Stimulated activated CD4-positive, alpha-beta T cell treated with anti-CD3 and anti-CD28 coated beads, Interleukin-2, amount 100 ng/mL, for 48 hours (primary cell): Measurements from ENCODE around the gene WNK1.
"Not testable (repeated sequence)": the region's sequence is repeated elsewhere in the genome, so short reads cannot be mapped to it uniquely, and the experiment has no call there.

Experiments
- DNase-seq, 2 donors: peaks; one replicate each; pipeline ENCODE4 v3.0.0-alpha.2; 2020

The WNK1 gene

DNA sequence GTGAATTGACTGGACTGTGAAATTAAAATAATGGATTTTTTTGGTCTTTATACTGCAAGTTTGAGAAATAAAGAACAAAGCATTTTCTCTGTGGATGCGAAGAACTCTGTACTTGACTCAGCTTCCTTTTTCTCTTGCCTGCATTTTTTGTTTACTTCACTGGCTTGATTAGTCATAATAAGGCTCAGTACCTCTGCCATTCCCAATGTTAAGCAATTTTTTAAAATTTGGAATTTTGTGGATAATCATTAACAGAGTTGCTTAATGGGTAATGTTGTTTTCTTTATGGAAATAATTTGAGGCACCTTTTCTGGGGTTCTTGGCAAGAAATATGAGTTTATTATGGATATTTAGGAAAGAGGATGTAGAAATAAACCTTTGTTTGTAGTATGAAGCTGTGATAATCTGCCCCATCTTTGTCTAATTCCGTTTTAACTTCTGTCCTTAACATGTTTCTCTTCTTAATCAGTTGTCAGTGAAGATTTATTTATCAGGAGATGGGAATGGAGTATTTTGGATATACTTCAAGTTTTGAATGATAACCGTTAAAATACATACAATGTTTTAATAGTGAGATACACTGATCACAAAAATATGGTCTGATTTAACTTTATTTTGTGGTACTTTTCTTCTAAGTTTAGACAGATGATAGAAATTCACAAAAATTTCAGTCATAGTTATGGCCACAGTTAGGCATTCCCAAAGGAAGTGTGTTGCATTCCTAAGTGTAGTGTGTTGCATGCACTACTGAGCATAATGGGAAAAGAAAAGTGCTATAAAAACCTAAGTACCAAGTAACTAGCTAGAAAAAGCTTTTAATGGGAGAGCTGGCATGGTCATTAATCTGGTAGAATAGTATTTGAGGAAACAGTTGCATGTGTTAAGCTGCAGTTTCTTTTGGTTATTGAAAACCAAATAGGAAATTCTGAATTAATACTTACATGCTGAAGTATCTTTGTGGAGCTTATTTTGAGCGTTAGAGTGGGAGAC lies 27.7 kb downstream of the WNK1 start:
- no peak for DNase-seq

DNA sequence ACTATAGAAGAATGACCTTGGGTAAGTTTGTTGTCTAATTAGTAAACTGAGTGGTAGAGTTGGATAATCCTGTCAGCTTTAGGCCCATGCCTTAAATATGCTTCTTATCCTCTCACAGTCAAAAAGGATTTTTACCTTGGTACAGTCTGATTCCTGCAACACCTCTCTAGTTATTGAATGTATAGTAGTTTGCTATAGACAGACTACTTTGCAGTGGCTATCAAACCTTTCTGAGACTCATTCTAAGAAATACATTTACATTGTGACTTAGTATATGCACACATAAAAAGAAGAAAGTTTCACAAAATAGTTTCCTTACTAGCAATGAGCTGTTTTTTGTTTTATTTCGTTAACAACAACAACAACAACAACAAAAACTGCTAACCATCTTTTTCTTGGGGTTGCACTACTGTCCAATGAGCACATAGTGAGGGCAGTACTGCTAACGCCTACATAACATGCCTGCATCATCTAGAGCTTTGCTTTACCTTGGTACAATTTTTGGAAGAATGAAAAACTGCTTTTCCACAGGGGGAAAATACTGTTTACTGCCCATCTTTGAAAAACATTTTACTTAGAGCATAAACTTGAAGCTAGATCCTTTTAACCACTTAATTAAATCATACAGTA lies 28.5 kb downstream of the WNK1 start:
- no peak for DNase-seq

DNA sequence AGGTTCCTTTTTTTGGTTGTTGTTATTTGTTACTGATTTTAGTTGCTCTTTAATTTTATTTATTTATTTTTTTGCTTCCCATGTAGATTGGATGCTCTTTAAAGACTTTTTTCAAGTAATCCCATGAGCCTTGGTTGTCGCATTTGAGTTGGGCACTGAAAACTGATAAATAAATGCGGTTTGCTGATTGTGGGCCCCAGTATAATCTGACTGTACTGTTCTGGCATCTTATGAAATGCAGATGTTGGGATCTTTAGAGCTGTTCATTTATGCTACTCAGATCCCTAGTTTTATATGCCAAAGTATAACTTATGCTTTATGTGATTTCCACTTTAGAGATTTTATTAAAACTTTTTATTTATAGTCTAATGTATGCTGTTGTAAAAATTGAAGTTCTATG lies 33.3 kb downstream of the WNK1 start:
- no peak for DNase-seq

DNA sequence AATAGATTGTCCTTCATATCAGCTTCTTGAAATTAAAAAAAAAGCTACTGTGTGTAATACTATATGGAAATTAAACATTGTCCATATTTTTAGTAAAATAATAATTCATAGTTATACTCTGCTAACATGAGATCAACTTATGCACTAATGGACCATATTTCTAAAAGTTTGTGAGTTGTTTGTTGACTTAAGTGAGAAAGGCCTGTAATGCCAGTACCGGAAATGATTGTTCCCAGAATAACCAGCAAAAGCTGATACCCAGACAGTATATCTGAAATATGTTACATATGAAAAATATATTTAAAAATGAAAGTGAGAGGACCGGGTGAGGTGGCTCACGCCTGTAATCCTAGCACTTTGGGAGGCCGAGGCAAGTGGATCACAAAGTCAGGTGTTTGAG lies 35.9 kb downstream of the WNK1 start:
- DNase-seq, result no peak

DNA sequence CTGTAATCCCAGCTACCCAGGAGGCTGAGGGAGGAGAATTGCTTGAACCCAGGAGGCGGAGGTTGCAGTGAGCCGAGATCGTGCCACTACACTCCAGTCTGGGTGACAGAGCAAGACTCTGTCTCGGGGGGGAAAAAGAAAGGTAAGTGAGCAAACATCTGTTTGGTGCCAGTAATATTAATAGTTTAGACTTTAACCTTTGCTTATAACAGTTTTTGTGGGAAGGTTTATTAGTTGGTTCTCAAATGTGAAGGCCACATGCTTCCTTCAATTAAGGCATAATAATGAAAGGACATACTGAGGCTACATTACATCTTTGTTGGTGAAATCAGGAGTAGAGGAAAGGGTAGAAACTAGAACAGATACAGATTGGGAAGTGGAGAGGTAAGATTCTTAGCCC lies 36.4 kb downstream of the WNK1 start:
- DNase-seq, result not testable (repeated sequence)

DNA sequence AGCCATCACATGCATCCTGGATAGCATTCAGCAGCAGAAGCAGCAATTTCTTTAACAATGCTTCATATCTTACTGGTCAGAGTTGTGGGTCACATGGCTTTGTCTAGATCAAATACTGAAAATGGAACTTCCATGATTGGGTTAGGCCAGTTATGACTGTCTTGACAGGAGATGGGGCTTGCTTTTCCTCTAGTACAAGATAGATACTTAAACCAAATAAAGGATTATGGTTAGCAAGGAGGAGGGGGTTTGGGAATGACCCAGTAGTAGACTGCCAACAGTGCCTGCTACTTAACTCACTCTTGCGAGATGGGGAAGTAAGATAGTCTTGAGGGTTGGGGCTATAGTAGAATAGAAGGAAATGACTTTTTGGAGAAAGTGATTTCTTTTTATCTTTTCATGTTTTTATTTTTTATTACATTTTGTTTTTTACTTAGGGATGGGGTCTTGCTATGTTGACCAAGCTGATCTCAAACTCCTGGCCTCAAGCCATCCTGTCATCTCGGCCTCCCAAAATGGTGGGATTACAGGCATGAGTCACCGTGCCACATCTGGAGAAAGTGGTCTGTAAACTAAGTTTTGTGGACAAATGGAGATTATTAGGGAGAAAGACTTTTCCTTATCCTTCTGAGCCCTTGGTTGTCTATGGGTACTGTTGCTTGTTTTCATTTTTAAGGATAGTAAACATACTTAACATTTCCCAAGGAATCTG lies 37.6 kb downstream of the WNK1 start:
- DNase-seq, result no peak

DNA sequence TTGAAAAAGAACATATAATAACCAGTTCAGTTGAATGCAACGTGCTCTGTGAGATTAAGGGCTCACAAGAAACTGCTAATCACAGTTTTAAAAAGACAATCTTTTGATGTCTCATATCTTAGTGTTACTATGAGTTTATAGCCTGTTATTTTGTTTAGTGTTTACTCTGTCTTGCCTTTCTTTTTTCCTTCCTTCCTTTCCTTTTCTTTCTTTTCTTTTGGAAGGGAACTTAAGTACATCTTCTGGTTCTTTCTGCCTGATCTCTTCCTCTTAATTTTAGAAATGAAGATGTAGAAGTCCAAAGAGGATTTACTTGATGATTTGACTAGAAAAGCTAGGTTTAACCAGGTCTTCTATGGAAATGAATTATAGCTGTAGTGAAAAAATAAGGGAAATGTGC lies 38.2 kb downstream of the WNK1 start:
- DNase-seq, result no peak

DNA sequence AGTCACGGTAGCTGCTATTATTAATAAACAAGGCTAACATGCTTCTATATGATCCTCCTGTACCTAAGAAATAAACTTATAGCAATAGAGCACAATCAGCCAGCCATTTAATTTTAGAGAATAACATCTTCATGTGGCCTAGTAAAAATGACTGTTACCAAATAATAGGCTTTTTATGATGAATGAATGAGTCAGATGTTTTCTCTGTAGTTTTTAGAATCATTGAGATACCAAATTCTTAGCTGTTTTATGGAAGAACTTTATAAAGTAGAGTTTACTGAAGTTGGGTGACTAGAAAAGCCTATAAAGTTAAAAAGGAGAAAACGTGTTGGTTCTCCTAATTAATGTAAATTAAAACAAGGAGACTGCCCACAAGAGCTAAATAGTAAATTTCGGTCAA lies 40.7 kb downstream of the WNK1 start:
- DNase-seq, result no peak

DNA sequence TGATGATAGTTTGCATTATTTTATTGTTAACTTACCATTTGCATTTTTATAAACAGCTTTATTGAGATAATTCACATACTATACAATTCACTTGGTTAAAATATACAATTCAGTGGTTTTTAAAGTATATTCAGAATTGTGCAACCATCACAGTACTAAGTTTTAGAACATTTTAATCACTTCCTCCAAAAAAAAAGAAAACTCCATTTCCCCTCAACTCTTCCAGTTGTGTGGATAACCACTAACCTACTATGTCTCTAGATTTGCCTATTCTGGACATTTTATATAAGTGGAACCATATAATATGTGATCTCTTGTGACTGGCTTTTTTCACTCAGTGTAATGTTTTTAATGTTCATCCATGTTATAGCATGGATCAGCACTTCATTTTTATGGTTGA lies 41.3 kb downstream of the WNK1 start:
- DNase-seq, result no peak

DNA sequence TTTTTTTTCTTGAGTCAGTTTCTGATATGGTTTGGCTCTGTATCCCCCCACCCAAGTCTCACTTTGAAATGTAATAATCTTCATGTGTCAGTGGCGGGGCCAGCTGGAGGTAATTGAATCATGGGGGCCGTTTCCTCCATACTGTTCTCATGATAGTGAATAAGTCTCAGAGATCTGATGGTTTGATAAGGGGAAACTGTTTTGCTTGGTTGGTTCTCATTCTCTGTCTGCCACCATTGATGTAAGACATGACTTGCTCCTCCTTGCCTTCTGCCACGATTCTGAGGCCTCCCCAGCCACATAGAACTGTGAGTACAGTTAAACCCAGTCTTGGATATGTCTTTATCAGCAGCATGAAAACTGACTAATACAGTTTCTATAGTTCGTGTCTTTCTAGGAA lies 42.9 kb downstream of the WNK1 start:
- DNase-seq, result peak; percentile 40 to 60

DNA sequence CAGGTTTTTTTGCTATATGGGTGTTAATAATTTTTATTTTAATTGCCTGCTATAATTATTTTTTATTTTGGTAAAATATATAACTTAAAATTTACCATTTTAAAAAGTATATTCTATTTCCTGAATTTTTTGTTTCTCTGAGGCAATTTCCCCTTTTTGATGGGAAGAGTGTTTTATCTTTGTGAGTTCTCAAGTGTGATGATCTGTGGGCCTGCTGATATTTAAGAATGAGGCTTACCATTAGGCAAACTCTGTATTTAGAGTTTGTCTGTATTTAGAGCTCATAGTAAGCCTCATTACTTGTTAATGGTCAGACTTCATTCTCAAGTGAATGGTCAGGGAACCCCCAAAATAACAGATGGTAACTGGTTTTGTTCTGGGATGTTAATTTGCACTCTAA lies 48.0 kb downstream of the WNK1 start:
- no peak for DNase-seq

DNA sequence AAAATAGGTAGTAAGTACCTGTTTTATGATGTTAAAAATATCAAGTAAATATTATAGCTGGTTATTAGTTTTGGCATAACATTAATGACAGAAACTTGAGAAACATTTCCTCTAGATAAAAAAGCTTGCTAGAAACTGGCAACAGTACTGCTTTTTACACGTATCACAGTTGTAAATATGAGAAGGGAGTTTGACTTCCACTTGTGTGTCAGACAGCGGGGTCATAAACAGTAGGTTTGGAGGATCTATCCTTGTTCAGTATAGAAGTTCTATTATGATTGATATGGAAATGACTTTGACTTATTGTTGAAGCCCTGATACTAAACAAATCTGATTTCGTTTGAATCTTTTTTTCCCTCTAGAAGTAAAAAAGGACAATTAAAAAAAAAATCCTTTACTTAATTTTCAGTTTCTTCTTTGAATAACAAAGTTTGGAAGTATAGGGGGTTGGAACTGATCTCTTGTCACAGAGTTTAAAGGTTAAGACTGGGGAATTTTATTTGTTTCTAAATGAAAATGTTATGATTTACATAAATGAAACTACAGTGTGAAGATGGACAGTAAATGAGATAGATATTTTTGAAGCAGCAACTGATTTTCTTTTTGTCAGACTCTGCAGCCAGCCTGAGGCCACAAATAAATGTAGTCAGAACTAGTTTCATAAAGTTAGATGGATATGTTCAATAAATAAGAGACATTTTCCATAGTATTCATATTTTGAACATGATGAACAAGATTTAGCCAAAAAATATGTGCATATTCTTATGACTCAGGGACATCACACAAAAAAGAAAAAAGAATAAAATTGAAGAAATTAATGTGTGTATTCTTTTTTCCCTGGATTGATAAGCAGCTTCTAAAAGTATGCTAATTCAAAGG lies 50.1 kb downstream of the WNK1 start:
- no peak for DNase-seq

DNA sequence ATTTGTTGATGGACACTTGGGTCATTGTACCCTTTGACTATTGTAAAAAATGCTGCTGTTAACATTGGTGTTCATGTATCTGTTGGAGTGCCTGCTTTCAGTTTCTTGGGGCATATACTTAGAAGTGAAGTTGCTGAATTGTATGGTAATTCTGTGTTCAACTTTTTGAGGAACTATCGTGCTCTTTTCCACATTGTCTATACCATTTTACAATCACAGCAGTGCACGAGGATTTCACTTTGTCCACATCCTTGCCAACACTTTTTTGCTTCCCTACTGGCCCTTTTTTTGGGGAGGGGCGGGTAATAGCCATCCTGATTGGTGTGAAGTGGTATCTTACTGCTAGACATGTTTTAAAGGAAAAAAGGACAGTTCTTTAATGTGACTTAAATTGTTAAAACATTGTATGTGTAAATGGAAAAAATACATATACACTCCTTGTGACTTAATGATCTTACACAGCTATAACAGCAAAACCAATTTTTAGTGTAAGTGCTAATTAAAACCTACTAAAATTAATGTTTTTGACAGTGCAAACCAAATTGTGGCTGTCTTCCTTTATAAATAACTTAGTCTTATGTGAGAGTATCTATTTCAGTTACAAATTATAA lies 52.7 kb downstream of the WNK1 start:
- no peak for DNase-seq

DNA sequence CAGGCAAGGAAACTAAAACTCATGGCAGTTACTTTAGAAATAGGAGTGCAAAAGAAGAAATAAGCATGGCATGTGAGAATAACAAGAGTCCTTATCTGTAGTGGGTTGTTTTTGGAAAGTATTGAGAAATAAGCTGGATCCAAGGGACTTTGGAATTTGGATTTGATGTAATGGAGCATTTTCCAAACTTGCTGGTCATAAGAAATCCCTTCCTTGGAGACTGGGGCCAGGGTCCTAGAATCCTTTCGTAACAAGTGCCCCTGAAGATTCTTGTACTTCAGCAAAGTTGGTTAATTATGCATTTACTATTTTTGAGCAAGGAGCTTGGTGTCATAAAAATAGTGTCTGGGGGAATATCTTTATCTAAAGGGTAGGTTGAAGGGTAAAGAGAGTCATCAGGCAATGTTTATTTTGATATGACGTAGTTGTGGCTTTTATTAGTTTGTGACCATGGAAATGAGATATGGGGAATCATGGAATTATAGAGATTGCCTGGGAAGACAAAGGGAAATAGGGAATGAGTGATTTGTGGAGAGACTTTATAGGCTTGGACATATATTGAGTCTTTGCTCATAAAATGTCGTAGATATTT lies 53.9 kb downstream of the WNK1 start:
- no peak for DNase-seq

DNA sequence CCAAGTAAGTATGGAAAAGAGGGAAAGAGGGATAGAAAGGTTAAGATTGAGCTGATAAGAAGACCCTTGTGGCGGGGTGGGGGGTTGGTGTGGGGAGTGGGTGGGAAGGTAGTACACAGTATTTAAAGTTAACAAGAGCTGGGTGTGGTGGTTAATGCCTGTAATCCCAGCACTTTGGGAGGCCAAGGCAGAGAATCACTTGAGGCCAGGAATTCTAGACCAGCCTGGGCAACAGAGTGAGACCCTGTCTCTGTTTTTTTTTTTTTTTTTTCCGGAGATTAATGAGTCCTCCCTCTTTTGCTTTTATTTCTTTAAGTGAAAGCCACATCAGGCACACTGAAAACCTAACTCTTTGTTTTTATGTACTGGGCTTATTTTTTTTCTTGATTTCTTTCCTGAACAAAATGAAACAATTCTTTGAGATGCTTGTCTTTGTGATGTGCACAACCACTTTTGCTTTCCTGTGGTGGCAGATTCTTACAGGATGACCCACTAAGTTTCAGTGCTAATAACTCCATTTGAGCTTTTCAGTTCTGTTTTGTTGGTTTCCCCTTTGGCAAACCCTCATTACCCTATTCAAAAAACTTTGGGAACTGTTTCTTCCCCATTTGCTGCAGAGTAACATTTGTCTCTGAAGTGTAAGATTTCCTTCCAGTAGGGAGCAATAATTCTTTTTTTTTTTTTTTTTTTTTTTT lies 54.8 kb downstream of the WNK1 start:
- DNase-seq, result no peak

DNA sequence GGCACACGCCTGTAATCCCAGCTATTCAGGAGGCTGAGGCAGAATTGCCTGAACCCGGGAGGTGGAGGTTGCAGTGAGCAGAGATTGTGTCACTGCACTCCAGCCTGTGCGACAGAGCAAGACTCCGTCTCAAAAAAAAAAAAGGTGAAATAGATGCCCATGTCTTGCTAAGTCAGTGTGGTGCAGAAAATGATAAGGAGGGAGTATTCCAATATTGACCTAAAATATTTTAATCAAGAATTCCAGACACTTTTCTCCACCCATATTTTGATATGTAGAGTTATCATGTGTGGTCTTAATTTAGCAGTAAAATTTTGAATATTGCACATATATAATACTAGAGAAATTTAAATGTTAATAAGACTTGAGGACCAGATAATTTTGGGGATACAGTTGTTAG lies 57.7 kb downstream of the WNK1 start:
- no peak for DNase-seq

DNA sequence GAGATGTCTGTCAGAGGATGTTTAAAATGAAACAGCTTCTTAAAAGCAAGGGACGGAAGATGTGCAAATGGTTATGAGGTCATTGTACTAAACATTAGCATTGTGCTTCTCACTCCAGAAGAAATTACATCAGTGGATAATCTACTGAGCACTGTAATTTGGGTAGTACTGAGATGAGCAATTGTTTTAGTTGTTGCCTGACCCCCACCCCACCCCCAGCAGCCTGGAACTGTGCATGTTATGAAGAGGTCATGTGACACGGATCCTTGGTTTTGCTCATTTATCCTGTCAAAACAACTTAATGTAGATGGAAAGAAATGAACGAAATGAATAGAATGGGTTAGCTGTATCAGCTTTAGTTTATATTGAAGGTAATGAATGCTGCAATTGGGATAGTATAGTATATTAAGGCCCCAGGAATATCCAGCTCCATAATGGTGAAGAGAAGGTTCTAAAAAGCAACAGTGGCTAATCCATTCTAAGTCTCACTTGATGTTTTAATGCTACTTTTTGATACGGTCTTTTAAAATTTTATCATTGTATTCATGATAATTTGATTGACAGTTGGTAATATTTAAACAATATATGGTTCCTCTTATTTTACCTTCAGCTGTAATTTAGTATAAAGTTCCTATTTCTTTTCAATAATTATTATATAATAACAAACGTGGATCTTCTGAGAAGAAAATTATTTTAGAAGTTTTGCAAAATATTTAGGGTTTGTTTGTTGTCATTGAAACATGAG lies 58.5 kb downstream of the WNK1 start:
- peak; percentile 35 to 49 for DNase-seq

DNA sequence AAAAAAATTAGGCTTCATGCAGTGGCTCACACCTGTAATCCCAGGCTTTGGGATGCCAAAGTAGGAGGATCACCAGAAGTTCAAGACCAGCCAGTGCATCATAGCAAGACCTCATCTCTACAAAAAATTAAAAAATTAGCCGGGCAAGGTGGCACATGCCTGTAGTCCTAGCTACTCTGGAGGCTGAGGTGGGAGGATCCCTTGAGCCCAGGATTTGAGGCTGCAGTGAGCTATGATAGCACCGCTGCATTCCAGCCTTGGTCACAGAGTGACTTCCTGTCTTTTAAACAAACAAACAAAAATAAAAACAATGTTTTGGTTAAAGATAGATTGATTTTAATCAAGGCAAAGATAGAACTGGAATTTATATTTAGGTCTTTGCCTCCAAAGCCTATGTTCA lies 60.6 kb downstream of the WNK1 start:
- DNase-seq, result no peak

DNA sequence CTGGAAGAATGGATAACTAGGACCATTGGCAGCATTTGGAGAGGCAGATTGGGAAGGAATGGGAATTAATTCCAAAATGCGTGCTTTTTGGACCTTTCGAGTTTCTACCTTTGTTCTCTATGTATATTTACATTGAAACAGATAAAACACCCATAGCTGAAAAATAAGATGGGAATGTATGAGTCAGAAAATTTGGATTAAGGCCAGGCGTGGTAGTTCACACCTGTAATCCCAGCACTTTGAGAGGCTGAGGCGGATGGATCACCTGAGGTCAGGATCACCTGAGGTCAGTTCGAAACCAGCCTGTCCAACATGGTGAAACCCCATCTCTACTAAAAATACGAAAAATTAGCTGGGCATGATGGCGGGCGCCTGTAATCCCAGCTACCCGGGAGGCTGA lies 65.1 kb downstream of the WNK1 start:
- DNase-seq, result not testable (repeated sequence)

DNA sequence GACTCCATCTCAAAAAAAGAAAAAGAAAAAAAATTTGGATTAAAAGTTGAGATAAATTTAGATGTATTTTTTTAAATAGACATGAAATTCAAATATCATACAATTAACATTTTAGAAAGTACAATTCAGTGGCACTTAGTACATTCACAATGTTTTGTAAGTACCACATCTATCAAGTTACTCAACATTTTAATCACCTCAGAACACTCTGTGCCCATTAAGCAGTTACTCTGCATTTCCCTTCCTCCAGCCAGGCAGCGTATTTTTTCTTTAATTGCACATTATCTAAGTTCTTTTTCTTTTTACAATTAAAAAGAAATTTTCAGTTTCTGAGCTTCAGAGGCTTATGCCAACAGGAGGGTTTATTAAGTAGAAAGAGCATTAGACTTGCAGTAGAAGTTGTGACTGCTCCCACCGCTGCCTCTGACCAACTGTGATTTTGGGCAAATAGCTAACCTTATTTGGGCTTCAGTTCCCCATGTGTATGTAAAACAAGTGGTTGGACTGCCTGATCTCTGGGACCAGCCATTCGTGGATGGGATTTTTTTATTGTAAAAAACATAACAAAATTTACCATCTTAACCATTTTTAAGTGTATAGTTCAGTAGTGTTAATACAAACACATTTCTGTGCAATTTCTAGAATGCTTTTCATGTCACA lies 65.7 kb downstream of the WNK1 start:
- no peak for DNase-seq
